Trophoblast cell (in vitro differentiated cells and primary cell): ENCODE measurements around the gene SETX.

Source experiments
- DNase-seq, 2 donors: peaks; one replicate each; pipeline ENCODE4 v3.0.0-alpha.2; 2016
- H2AFZ ChIP-seq: 2 replicates; pipeline ENCODE4 v1.6.1; 2013; ENCODE audit warnings: low read length, moderate library complexity, mild to moderate bottlenecking; ENCODE audit not compliant: insufficient read depth, poor library complexity
- H2AK5ac ChIP-seq: 2 replicates; pipeline ENCODE4 v1.6.1; 2013; ENCODE audit warnings: mild to moderate bottlenecking, low read length
- H2BK120ac ChIP-seq: 2 replicates; pipeline ENCODE4 v1.6.1; 2013; ENCODE audit warnings: low read length, mild to moderate bottlenecking, moderate library complexity; ENCODE audit not compliant: insufficient read depth, poor library complexity
- H2BK12ac ChIP-seq: 2 replicates; pipeline ENCODE4 v1.6.1; 2013; ENCODE audit warnings: mild to moderate bottlenecking, low read length, moderate library complexity
- H2BK5ac ChIP-seq: 2 replicates; pipeline ENCODE4 v1.6.1; 2013; ENCODE audit warnings: low read length, low read depth, moderate library complexity, mild to moderate bottlenecking; ENCODE audit not compliant: poor library complexity
- H3K14ac ChIP-seq: 2 replicates; pipeline ENCODE4 v1.6.1; 2013; ENCODE audit warnings: mild to moderate bottlenecking, low read length
- H3K18ac ChIP-seq: 2 replicates; pipeline ENCODE4 v1.6.1; 2013; ENCODE audit warnings: mild to moderate bottlenecking, low read length
- H3K23ac ChIP-seq: 2 replicates; pipeline ENCODE4 v1.6.1; 2013; ENCODE audit warnings: low read length
- H3K27ac ChIP-seq: 2 replicates; pipeline ENCODE4 v1.5.1; 2013; ENCODE audit warnings: low read depth, mild to moderate bottlenecking, inconsistent platforms, low read length, moderate library complexity
- H3K27me3 ChIP-seq: 2 replicates; pipeline ENCODE4 v1.6.1; 2013; ENCODE audit warnings: inconsistent platforms, mild to moderate bottlenecking, low read length, moderate library complexity; ENCODE audit not compliant: insufficient read depth
- H3K36me3 ChIP-seq, 2 experiments: 1 replicate in 1 of 2; 2 replicates in 1 of 2; pipeline ENCODE4 v1.6.1; 2013; ENCODE audit warnings: low read length in 2 of 2, mild to moderate bottlenecking in 2 of 2, moderate library complexity in 1 of 2; ENCODE audit not compliant: insufficient read depth in 2 of 2, control insufficient read depth in 1 of 2
- H3K4ac ChIP-seq: 2 replicates; pipeline ENCODE4 v1.6.1; 2013; ENCODE audit warnings: low read depth, mild to moderate bottlenecking, low read length, moderate library complexity
- H3K4me1 ChIP-seq, 2 experiments: 1 replicate in 1 of 2; 2 replicates in 1 of 2; pipeline ENCODE4 v1.6.1; 2013; ENCODE audit warnings: low read length in 2 of 2, mild to moderate bottlenecking in 2 of 2, moderate library complexity in 1 of 2; ENCODE audit not compliant: insufficient read depth in 2 of 2, control insufficient read depth in 1 of 2
- H3K4me2 ChIP-seq: 2 replicates; pipeline ENCODE4 v1.6.1; 2013; ENCODE audit warnings: inconsistent platforms, mild to moderate bottlenecking, low read length, moderate library complexity
- H3K4me3 ChIP-seq: 2 replicates; pipeline ENCODE4 v1.5.1; 2013; ENCODE audit warnings: mild to moderate bottlenecking, low read depth, low read length, inconsistent platforms
- H3K79me1 ChIP-seq: one replicate; pipeline ENCODE4 v1.6.1; 2013; ENCODE audit warnings: low read length
- H3K79me2 ChIP-seq: 2 replicates; pipeline ENCODE4 v1.6.1; 2013; ENCODE audit warnings: low read length, mild to moderate bottlenecking; ENCODE audit not compliant: control insufficient read depth, insufficient read depth, poor library complexity
- H3K9ac ChIP-seq: 2 replicates; pipeline ENCODE4 v1.6.1; 2013; ENCODE audit warnings: mild to moderate bottlenecking, low read length
- H3K9me3 ChIP-seq: 2 replicates; pipeline ENCODE4 v1.6.1; 2013; ENCODE audit warnings: low read depth, mild to moderate bottlenecking, control low read depth, inconsistent platforms, low read length; ENCODE audit not compliant: insufficient read depth
- H4K12ac ChIP-seq: 2 replicates; pipeline ENCODE4 v1.6.1; 2013; ENCODE audit warnings: low read depth, mild to moderate bottlenecking, low read length, moderate library complexity
- H4K8ac ChIP-seq: 2 replicates; pipeline ENCODE4 v1.6.1; 2013; ENCODE audit warnings: low read depth, mild to moderate bottlenecking, low read length, moderate library complexity
- H4K91ac ChIP-seq: one replicate; pipeline ENCODE4 v1.6.1; 2013; ENCODE audit warnings: low read depth, mild to moderate bottlenecking, low read length, moderate library complexity
- WGBS: extraction: QIAGEN DNeasy Blood & Tissue Kit; methylation state at CpG from one replicate; pipeline ENCODE4 v1.1.7; 2013; ENCODE audit warnings: missing lambda C conversion rate; ENCODE audit not compliant: insufficient read length, insufficient coverage; ENCODE audit errors: extremely low coverage; 5-methylcytosine and 5-hydroxymethylcytosine counted together

The SETX gene

DNA sequence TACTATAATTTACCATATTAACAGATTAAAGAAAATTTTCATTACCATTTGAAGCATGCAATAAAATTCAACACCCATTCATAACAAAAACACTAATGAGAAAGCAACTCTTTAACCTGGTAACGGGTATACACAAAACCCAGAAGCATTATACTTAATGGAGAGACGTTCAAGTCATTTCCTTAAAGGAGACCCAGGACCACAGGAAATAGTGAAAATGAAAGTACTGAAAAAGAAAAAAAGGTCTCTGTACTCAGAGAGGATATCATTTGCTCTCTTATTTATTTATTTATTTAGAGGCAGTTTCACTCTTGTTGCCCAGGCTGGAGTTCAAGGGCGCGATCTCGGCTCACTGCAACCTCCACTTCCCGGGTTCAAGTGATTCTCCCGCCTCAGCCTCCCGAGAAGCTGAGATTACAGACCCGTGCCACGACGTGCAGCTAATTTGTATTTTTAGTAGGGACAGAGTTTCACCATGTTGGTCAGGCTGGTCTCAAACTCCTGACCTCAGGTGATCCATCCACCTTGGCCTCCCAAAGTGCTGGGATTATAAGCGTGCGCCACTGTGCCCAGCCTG, 61.6 kb downstream of the SETX start:
- DNase-seq, result no peak
- Histone ChIP-seq H3K4me1 (no peaks in the 10 kb centered on the region), H3K9ac (no peak overlapping the region), H3K18ac (no peak overlapping the region), H2BK120ac (no peak overlapping the region), H2AFZ (no peak overlapping the region), H4K8ac (no peak overlapping the region), H3K4ac (no peak overlapping the region), H3K9me3 (no peaks in the 10 kb centered on the region), H3K27me3 (no peaks in the 10 kb centered on the region), H3K4me3 (no peak overlapping the region), H3K36me3 (peaks cover 21 to 27% of the 10 kb centered on the region in 2 experiments), H3K79me2 (no peaks in the 10 kb centered on the region), H4K12ac (no peak overlapping the region), H2BK12ac (no peak overlapping the region), H2AK5ac (no peak overlapping the region), H3K79me1 (no peaks in the 10 kb centered on the region), H3K14ac (no peak overlapping the region), H3K23ac (no peak overlapping the region), H2BK5ac (no peak overlapping the region), H3K4me2 (no peak overlapping the region), H3K27ac (no peak overlapping the region), H4K91ac (no peak overlapping the region)
- WGBS, result no CpG with 5 or more reads among the region's 13 CpGs

DNA sequence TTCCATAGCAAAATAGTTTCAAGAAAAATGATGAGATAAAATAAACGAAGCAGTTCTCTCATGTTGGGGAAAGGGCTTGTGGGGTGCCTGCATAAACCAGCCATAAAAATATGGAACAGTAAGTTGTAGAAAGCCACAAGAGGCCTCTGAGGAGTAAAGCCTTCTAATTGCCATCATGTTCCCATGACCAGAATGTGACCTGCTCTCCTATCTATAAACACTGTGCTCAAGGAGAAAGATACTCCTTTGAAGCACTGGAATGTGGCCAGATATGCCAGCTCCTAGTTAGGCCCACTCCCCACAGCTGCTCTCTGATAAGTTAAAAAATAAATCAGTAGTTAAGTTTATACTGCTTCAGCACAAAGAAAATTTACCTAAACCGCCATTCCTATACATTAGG, 65.8 kb downstream of the SETX start:
- Histone ChIP-seq H3K79me2 (no peaks in the 10 kb centered on the region), H3K27ac (no peak overlapping the region), H3K4me3 (no peak overlapping the region), H2AFZ (no peak overlapping the region), H3K4me2 (no peak overlapping the region), H3K9me3 (no peaks in the 10 kb centered on the region), H3K36me3 (peaks cover 30 to 32% of the 10 kb centered on the region in 2 experiments), H4K91ac (no peak overlapping the region), H4K12ac (no peak overlapping the region), H2BK120ac (no peak overlapping the region), H3K9ac (no peak overlapping the region), H3K23ac (no peak overlapping the region), H3K27me3 (no peaks in the 10 kb centered on the region), H3K14ac (no peak overlapping the region), H2BK5ac (no peak overlapping the region), H2BK12ac (no peak overlapping the region), H3K79me1 (no peaks in the 10 kb centered on the region), H3K18ac (no peak overlapping the region), H2AK5ac (no peak overlapping the region), H3K4me1 (no peaks in the 10 kb centered on the region), H4K8ac (no peak overlapping the region), H3K4ac (no peak overlapping the region)
- no peak for DNase-seq
- no CpG with 5 or more reads among the region's 2 CpGs for WGBS

DNA sequence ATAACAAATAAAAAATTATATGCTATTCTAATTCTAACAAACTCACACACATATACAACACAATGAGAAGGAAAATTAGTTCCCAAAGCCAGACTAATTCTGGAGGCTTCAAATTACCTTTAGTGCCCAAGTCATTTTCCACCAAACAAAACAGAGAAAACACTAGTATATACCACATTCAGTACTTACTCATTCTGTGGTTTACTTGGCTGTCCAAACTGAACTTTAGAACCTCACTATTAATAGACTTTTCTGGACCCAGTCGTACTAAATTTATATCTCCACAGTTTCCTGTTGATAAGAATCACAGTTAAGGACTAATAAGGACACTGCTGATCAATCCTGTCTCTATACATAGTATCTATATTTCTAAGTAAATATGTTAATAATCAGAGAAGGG, 66.4 kb downstream of the SETX start:
- H3K9me3 ChIP-seq, result no peaks in the 10 kb centered on the region

DNA sequence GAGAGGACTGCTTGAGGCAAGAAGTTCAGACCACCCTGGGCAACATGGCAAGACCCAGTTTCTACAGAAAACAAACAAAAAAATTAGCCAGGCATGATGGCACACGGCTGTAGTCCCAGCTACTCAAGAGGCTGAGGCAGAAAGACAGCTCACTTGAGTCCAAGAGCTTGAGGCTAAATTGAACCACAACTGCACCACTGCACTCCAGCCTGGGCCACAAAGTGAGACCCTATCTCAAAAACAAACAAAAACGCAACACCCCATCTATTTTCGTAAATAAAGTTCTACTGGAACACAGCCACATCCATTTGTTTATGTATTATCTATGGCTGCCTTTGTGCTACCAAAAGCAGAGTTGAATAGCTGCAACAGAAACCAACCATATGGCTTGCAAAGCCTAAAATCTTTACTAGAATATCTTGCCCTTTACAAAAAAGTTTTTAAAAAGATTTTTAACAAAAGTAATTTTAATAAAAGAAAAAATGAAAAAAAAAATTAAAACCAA, 67.5 kb downstream of the SETX start:
- Histone ChIP-seq H4K91ac (no peak overlapping the region), H3K4me2 (no peak overlapping the region), H4K8ac (no peak overlapping the region), H2BK5ac (no peak overlapping the region), H3K27me3 (no peaks in the 10 kb centered on the region), H2BK12ac (no peak overlapping the region), H3K4me1 (no peaks in the 10 kb centered on the region), H2BK120ac (no peak overlapping the region), H3K36me3 (peaks cover 34 to 35% of the 10 kb centered on the region in 2 experiments), H4K12ac (no peak overlapping the region), H3K27ac (no peak overlapping the region), H3K79me1 (no peaks in the 10 kb centered on the region), H2AK5ac (no peak overlapping the region), H3K18ac (no peak overlapping the region), H2AFZ (no peak overlapping the region), H3K79me2 (no peaks in the 10 kb centered on the region), H3K14ac (no peak overlapping the region), H3K4me3 (no peak overlapping the region), H3K9me3 (no peaks in the 10 kb centered on the region), H3K23ac (no peak overlapping the region), H3K4ac (no peak overlapping the region), H3K9ac (no peak overlapping the region)
- WGBS, result no CpG with 5 or more reads among the region's 3 CpGs
- no peak for DNase-seq

More for the DNA sequence above, 66.4 kb downstream of the SETX start:
- H3K23ac ChIP-seq, result no peak overlapping the region
- H3K4me1 ChIP-seq, result no peaks in the 10 kb centered on the region
- no peak overlapping the region for H3K4me2 ChIP-seq
- no peak overlapping the region for H3K18ac ChIP-seq
- H3K36me3 ChIP-seq, result peaks cover 31 to 33% of the 10 kb centered on the region in 2 experiments
- H4K12ac ChIP-seq, result no peak overlapping the region
- H4K8ac ChIP-seq, result no peak overlapping the region
- no CpG with 5 or more reads among the region's 1 CpG for WGBS
- no peak overlapping the region for H3K27ac ChIP-seq
- H3K79me2 ChIP-seq, result no peaks in the 10 kb centered on the region
- H2BK5ac ChIP-seq, result no peak overlapping the region
- H3K14ac ChIP-seq, result no peak overlapping the region
- H2AFZ ChIP-seq, result no peak overlapping the region
- no peak overlapping the region for H2AK5ac ChIP-seq
- H3K4me3 ChIP-seq, result no peak overlapping the region
- H3K9ac ChIP-seq, result no peak overlapping the region
- no peak for DNase-seq
- H4K91ac ChIP-seq, result no peak overlapping the region
- no peaks in the 10 kb centered on the region for H3K79me1 ChIP-seq
- no peak overlapping the region for H3K4ac ChIP-seq
- no peak overlapping the region for H2BK12ac ChIP-seq
- no peaks in the 10 kb centered on the region for H3K27me3 ChIP-seq
- no peak overlapping the region for H2BK120ac ChIP-seq
